Measurements from ENCODE around the gene CDH8. TPM values are rescaled to one million over a fixed set of nuclear protein-coding genes. Genes with fewer than 3 reads are reported as not detected.

CDH8 gene
- total and polyA plus RNA-seq, 2 donors (not counting 3 experiments of a cell fraction or from before 2014, with no cell fraction given): not detected

GRCh38 chr16:61834082-61834481 lies 202.2 kb downstream of the CDH8 start:
- no peaks in the 10 kb centered on the region for H3K4me1 ChIP-seq (ENCODE audit: control insufficient read depth, extremely low read depth, insufficient read depth, low read length)
- FAIRE-seq: no peak
- no peaks in the 10 kb centered on the region for H3K9me1 ChIP-seq (replicated peaks; ENCODE audit: control insufficient read depth, extremely low read depth, insufficient read depth, low read length)
- H3K27me3 ChIP-seq (ENCODE audit: control insufficient read depth in 2 of 2, insufficient read depth in 2 of 2, low read length in 2 of 2): no peaks in the 10 kb centered on the region
- intact Hi-C loops (cut with micrococcal nuclease) (no loop called here), dilution Hi-C loops (cut with MboI; ENCODE audit: extremely low pct_ligation_motif_present, low sequenced_read_pairs) (no loop called here)
- H3K4me3 ChIP-seq (replicated peaks in 1 of 3; ENCODE audit: insufficient read depth in 1 of 3, low read depth in 1 of 3, low read length in 3 of 3): no peak overlapping the region
- H3K9me3 ChIP-seq (replicated peaks; ENCODE audit: control insufficient read depth, insufficient read depth, low read length): peaks cover 2% of the 10 kb centered on the region
- no peaks in the 10 kb centered on the region for H3K36me3 ChIP-seq (ENCODE audit: control insufficient read depth in 2 of 2, extremely low read depth in 1 of 2, insufficient read depth in 2 of 2, low read length in 2 of 2)
- no peak for TF ChIP-seq POLR2A (IDR thresholded peaks at IDR 0.05; ENCODE audit: low read depth, low read length)
- TF ChIP-seq MAX (IDR thresholded peaks at IDR 0.05; ENCODE audit: insufficient read depth, insufficient read length): no peak
- no peak for TF ChIP-seq FOS (IDR thresholded peaks at IDR 0.05; ENCODE audit: borderline replicate concordance, insufficient read depth, low read length)
- TF ChIP-seq POLR2AphosphoS5 (IDR thresholded peaks at IDR 0.05; ENCODE audit: insufficient read depth, low read depth, low read length): no peak
- TF ChIP-seq CTCF (IDR thresholded peaks at IDR 0.05; ENCODE audit: extremely low read depth in 1 of 2, insufficient read depth in 1 of 2, low read depth in 1 of 2, low read length in 2 of 2): no peak
- TF ChIP-seq GATA2 (IDR thresholded peaks at IDR 0.05; ENCODE audit: insufficient read depth, insufficient read length, low read depth, low read length): no peak
- TF ChIP-seq MYC (IDR thresholded peaks at IDR 0.05; ENCODE audit: low read depth, low read length): no peak
- TF ChIP-seq JUN (IDR thresholded peaks at IDR 0.05; ENCODE audit: borderline replicate concordance, insufficient read depth, insufficient read length, low read depth): no peak
- TF ChIP-seq EZH2 (IDR thresholded peaks at IDR 0.05; ENCODE audit: borderline replicate concordance, low read depth, low read length, severe bottlenecking): no peak
- no peak for DNase-seq (ENCODE audit: low read depth, low spot score)
- H3K9ac ChIP-seq (replicated peaks; ENCODE audit: extremely low read depth, insufficient read depth, low read length): no peak overlapping the region
- no peak overlapping the region for H3K4me2 ChIP-seq (ENCODE audit: insufficient read depth, low read length)
- ChIA-PET POLR2A (no interaction called here), CTCF (no interaction called here)
- no peaks in the 10 kb centered on the region for H4K20me1 ChIP-seq (replicated peaks; ENCODE audit: control insufficient read depth, extremely low read depth, insufficient read depth, low read length)
- no peaks in the 10 kb centered on the region for H3K79me2 ChIP-seq (ENCODE audit: control insufficient read depth, insufficient read depth, low read length)
- no peak overlapping the region for H3K27ac ChIP-seq (ENCODE audit: insufficient read depth, low read depth, low read length)
- no TSS peak for BruUV-seq (replicated peaks)
- H2AFZ ChIP-seq (ENCODE audit: low read depth, low read length): no peak overlapping the region
